ENCODE data around the gene MYO9A. TPM values are rescaled to one million over a fixed set of nuclear protein-coding genes. Genes with fewer than 3 reads are reported as not detected.
"Not testable (repeated sequence)": the region's sequence is repeated elsewhere in the genome, so short reads cannot be mapped to it uniquely, and the experiment has no call there.

The MYO9A gene
- total and polyA plus RNA-seq, 5 donors from 2014 or later: 8.3 to 32.3 (median 11.5) TPM

DNA sequence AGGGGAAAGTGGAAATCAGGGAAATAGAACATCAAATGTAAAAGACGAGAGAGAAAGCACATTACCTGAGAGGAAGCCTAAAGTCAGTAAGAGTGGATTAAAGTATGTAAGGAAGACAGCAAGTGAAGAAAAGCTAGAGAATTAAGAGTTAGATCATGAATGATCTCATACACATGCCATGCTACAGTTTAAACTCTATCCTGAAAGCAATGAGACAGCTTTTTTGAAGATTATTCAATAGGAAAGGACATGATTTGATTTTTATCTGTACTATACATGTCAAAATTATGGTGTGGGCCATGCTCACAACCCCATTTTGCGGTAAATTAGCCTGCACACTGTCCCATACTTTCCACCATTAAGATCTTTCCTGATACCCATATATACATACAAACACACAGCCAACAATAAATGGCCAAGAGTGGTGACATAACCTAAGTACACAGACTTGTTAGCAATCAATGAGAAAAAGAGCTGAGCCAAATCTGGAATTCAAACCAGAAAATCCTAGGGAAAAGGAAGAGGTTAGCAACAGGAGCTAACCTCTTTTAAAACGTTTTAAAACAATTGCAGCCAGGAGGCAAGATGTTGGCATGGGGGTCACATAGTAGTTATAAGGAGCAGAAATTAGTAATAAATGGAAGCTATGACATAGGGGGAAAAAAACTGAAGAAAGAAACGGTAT, 4.5 kb downstream of the MYO9A start:
- Histone ChIP-seq H3K27ac (ENCODE audit: insufficient read depth, low read length, poor library complexity, severe bottlenecking) (no peak overlapping the region), H3K9me3 (ENCODE audit: control insufficient read depth in 2 of 2, low read length in 2 of 2) (no peaks in the 10 kb centered on the region), H3K4me3 (ENCODE audit: low read depth, low read length) (no peak overlapping the region), H3K27me3 (ENCODE audit: control insufficient read depth, insufficient read depth, low read length) (no peaks in the 10 kb centered on the region), H3K36me3 (ENCODE audit: control insufficient read depth, insufficient read depth, low read length) (no peaks in the 10 kb centered on the region), H3K4me1 (ENCODE audit: control insufficient read depth, insufficient read depth, low read length, poor library complexity, severe bottlenecking) (peaks cover 13% of the 10 kb centered on the region)
- DNase-seq: no peak
- Mint-ChIP-seq H3K36me3 (peaks cover 4% of the 10 kb centered on the region), H3K9me3 (peaks cover 0 to 1% (median 0%) of the 10 kb centered on the region in 7 donors), H3K27ac (no peak overlapping the region), H3K27me3 (no peaks in the 10 kb centered on the region), H3K4me1 (peaks cover 16 to 39% (median 33%) of the 10 kb centered on the region in 4 donors), H3K4me3 (peak overlapping the region in 2 of 4 donors; percentile 4 to 76)
- ATAC-seq (ENCODE audit: low read depth in 2 of 2): no peak

DNA sequence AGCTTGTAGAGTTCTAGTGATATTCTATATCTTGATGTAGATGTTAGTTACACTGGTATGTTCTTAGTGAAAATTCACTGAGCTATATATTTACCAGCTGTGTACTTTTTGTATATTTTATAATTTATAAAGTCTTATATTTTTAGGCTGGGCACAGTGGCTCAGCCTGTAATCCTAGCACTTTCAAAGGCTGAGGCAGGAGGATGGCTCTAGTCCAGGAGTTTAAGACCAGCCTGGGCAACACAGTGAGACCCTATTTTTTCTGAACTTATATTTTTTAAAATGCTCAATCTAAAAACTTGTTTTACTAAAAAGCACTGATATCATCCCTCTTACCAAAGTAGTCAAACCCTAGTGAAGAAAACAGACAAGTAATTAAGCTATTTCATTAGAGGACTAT, 5.1 kb downstream of the MYO9A start:
- no peak for DNase-seq
- H3K4me3 Mint-ChIP-seq: peak overlapping the region in 1 of 4 donors; percentile 76
- Histone ChIP-seq H3K9me3 (ENCODE audit: control insufficient read depth in 2 of 2, low read length in 2 of 2) (no peaks in the 10 kb centered on the region), H3K27ac (ENCODE audit: insufficient read depth, low read length, poor library complexity, severe bottlenecking) (no peak overlapping the region), H3K27me3 (ENCODE audit: control insufficient read depth, insufficient read depth, low read length) (no peaks in the 10 kb centered on the region), H3K36me3 (ENCODE audit: control insufficient read depth, insufficient read depth, low read length) (no peaks in the 10 kb centered on the region), H3K4me1 (ENCODE audit: control insufficient read depth, insufficient read depth, low read length, poor library complexity, severe bottlenecking) (peaks cover 13% of the 10 kb centered on the region), H3K4me3 (ENCODE audit: low read depth, low read length) (no peak overlapping the region)
- peaks cover 0 to 1% (median 0%) of the 10 kb centered on the region in 7 donors for H3K9me3 Mint-ChIP-seq
- no peak for ATAC-seq (ENCODE audit: low read depth in 2 of 2)
- no peaks in the 10 kb centered on the region for H3K27me3 Mint-ChIP-seq
- no peak overlapping the region for H3K27ac Mint-ChIP-seq
- peaks cover 16 to 39% (median 35%) of the 10 kb centered on the region in 4 donors for H3K4me1 Mint-ChIP-seq
- peaks cover 7% of the 10 kb centered on the region for H3K36me3 Mint-ChIP-seq

DNA sequence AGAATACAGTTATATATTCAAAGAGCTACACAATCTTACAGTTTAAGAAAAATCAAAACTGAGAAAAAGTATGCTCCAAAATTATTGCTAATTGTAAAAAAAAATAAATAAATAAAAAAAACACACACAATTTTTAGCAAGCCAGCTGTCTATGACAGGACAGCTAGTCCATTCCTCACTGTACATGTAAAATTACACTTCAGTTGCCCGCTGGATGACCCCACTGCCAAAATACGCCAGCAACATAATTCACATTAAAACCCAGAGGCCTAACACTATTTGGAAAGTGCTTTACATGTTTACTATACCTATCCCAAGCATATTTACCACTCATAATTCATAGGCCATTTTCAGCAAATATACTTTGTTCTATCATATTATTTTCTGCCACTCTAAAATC, 5.8 kb downstream of the MYO9A start:
- H3K4me1 Mint-ChIP-seq: peaks cover 16 to 39% (median 34%) of the 10 kb centered on the region in 4 donors
- ATAC-seq (ENCODE audit: low read depth in 2 of 2) (no peak), DNase-seq (no peak)
- Histone ChIP-seq H3K36me3 (ENCODE audit: control insufficient read depth, insufficient read depth, low read length) (no peaks in the 10 kb centered on the region), H3K9me3 (ENCODE audit: control insufficient read depth in 2 of 2, low read length in 2 of 2) (no peaks in the 10 kb centered on the region), H3K27me3 (ENCODE audit: control insufficient read depth, insufficient read depth, low read length) (no peaks in the 10 kb centered on the region), H3K27ac (ENCODE audit: insufficient read depth, low read length, poor library complexity, severe bottlenecking) (no peak overlapping the region), H3K4me3 (ENCODE audit: low read depth, low read length) (no peak overlapping the region), H3K4me1 (ENCODE audit: control insufficient read depth, insufficient read depth, low read length, poor library complexity, severe bottlenecking) (peaks cover 9% of the 10 kb centered on the region)
- no peaks in the 10 kb centered on the region for H3K9me3 Mint-ChIP-seq
- peaks cover 7% of the 10 kb centered on the region for H3K36me3 Mint-ChIP-seq
- H3K27me3 Mint-ChIP-seq: no peaks in the 10 kb centered on the region
- H3K27ac Mint-ChIP-seq: no peak overlapping the region
- no peak overlapping the region for H3K4me3 Mint-ChIP-seq

- Histone ChIP-seq H3K27ac (ENCODE audit: insufficient read depth, low read length, poor library complexity, severe bottlenecking) (no peak overlapping the region), H3K4me1 (ENCODE audit: control insufficient read depth, insufficient read depth, low read length, poor library complexity, severe bottlenecking) (no peaks in the 10 kb centered on the region), H3K9me3 (ENCODE audit: control insufficient read depth in 2 of 2, low read length in 2 of 2) (no peaks in the 10 kb centered on the region), H3K27me3 (ENCODE audit: control insufficient read depth, insufficient read depth, low read length) (no peaks in the 10 kb centered on the region), H3K36me3 (ENCODE audit: control insufficient read depth, insufficient read depth, low read length) (no peaks in the 10 kb centered on the region), H3K4me3 (ENCODE audit: low read depth, low read length) (no peak overlapping the region)
- Mint-ChIP-seq H3K27me3 (no peaks in the 10 kb centered on the region), H3K27ac (no peak overlapping the region), H3K9me3 (no peaks in the 10 kb centered on the region), H3K4me1 (peaks cover 5 to 28% (median 19%) of the 10 kb centered on the region in 4 donors), H3K4me3 (no peak overlapping the region), H3K36me3 (peaks cover 7% of the 10 kb centered on the region)
- ATAC-seq (ENCODE audit: low read depth in 2 of 2) (no peak), DNase-seq (no peak)
These were observed 7.6 kb downstream of the MYO9A start for GRCh38 chr15:72110355-72110754.

DNA sequence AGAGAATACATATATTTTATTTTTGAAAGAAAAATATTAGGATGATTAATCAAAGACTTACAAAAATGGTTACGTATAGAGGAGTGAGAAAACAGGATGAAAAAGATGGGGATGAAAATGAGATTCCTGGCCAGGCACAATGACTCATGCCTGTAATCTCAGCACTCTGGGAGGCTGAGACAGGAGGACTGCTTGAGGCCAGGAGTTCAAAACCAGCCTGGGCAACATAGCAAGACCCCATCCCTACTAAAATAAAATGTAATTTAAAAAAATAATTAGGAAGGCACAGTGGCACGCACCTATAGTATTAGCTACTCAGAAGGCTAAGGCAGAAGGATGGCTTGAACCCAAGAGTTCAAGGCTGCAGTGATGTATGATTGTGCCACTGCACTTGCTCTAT, 11.9 kb downstream of the MYO9A start:
- H3K36me3 ChIP-seq (ENCODE audit: control insufficient read depth, insufficient read depth, low read length): no peaks in the 10 kb centered on the region
- Mint-ChIP-seq H3K4me1 (peaks cover 5 to 19% (median 15%) of the 10 kb centered on the region in 4 donors), H3K4me3 (no peak overlapping the region), H3K36me3 (peaks cover 7% of the 10 kb centered on the region), H3K27ac (no peak overlapping the region), H3K27me3 (no peaks in the 10 kb centered on the region), H3K9me3 (no peaks in the 10 kb centered on the region)
- no peak for ATAC-seq (ENCODE audit: low read depth in 2 of 2)
- no peak for DNase-seq
- H3K4me1 ChIP-seq (ENCODE audit: control insufficient read depth, insufficient read depth, low read length, poor library complexity, severe bottlenecking): no peaks in the 10 kb centered on the region
- H3K9me3 ChIP-seq (ENCODE audit: control insufficient read depth in 2 of 2, low read length in 2 of 2): no peaks in the 10 kb centered on the region
- H3K4me3 ChIP-seq (ENCODE audit: low read depth, low read length): no peak overlapping the region
- H3K27ac ChIP-seq (ENCODE audit: insufficient read depth, low read length, poor library complexity, severe bottlenecking): no peak overlapping the region
- H3K27me3 ChIP-seq (ENCODE audit: control insufficient read depth, insufficient read depth, low read length): no peaks in the 10 kb centered on the region

GRCh38 chr15:72105111-72105510, 12.8 kb downstream of the MYO9A start:
- H3K27me3 ChIP-seq (ENCODE audit: control insufficient read depth, insufficient read depth, low read length): no peaks in the 10 kb centered on the region
- DNase-seq: no peak
- Mint-ChIP-seq H3K36me3 (peaks cover 3% of the 10 kb centered on the region), H3K4me3 (no peak overlapping the region), H3K9me3 (no peaks in the 10 kb centered on the region), H3K27ac (no peak overlapping the region), H3K4me1 (peaks cover 0 to 15% (median 12%) of the 10 kb centered on the region in 4 donors), H3K27me3 (no peaks in the 10 kb centered on the region)
- H3K27ac ChIP-seq (ENCODE audit: insufficient read depth, low read length, poor library complexity, severe bottlenecking): no peak overlapping the region
- H3K9me3 ChIP-seq (ENCODE audit: control insufficient read depth in 2 of 2, low read length in 2 of 2): no peaks in the 10 kb centered on the region
- H3K4me1 ChIP-seq (ENCODE audit: control insufficient read depth, insufficient read depth, low read length, poor library complexity, severe bottlenecking): no peaks in the 10 kb centered on the region
- H3K4me3 ChIP-seq (ENCODE audit: low read depth, low read length): no peak overlapping the region
- H3K36me3 ChIP-seq (ENCODE audit: control insufficient read depth, insufficient read depth, low read length): no peaks in the 10 kb centered on the region
- ATAC-seq (ENCODE audit: low read depth in 2 of 2): no peak

DNA sequence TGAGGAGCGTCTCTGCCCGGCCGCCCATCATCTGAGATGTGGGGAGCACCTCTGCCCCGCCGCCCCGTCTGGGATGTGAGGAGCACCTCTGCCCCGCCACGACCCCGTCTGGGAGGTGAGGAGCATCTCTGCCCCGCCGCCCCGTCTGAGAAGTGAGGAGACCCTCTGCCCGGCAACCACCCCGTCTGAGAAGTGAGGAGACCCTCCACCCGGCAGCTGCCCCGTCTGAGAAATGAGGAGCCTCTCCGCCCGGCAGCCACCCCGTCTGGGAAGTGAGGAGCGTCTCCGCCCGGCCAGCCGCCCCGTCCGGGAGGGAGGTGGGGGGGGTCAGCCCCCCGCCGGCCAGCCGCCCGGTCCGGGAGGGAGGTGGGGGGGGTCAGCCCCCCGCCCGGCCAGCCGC, 17.4 kb downstream of the MYO9A start:
- H3K4me1 Mint-ChIP-seq: peaks cover 5 to 17% (median 11%) of the 10 kb centered on the region in 4 donors
- not testable (repeated sequence) for H3K4me3 ChIP-seq (ENCODE audit: low read depth, low read length); H3K27me3 ChIP-seq (ENCODE audit: control insufficient read depth, insufficient read depth, low read length); H3K27ac Mint-ChIP-seq; H3K4me3 Mint-ChIP-seq; H3K27me3 Mint-ChIP-seq; H3K36me3 Mint-ChIP-seq; H3K9me3 Mint-ChIP-seq; H3K4me1 ChIP-seq (ENCODE audit: control insufficient read depth, insufficient read depth, low read length, poor library complexity, severe bottlenecking); DNase-seq; ATAC-seq (ENCODE audit: low read depth in 2 of 2); H3K36me3 ChIP-seq (ENCODE audit: control insufficient read depth, insufficient read depth, low read length); H3K9me3 ChIP-seq (ENCODE audit: control insufficient read depth in 2 of 2, low read length in 2 of 2); H3K27ac ChIP-seq (ENCODE audit: insufficient read depth, low read length, poor library complexity, severe bottlenecking)

DNA sequence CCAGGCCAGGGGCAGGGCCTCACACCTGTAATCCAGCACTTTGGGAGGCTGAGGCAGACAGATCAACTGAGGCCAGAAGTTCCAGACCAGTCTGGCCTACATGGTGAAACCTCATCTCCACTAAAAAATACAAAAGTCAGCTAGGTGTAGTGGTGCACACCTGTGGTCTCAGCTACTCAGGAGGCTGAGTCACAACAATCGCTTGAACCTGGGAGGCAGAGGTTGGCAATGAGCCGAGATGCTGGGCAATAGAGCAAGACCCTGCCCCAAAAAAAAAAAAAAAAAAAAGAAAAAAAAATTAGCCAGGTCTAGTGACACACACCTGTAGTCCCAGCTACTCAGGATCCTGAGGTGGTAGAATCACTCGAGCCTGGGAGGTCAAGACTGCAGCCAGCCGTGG, 18.8 kb downstream of the MYO9A start:
- no peak overlapping the region for H3K4me3 Mint-ChIP-seq
- H3K27me3 Mint-ChIP-seq: no peaks in the 10 kb centered on the region
- H3K4me1 ChIP-seq (ENCODE audit: control insufficient read depth, insufficient read depth, low read length, poor library complexity, severe bottlenecking): no peaks in the 10 kb centered on the region
- H3K27me3 ChIP-seq (ENCODE audit: control insufficient read depth, insufficient read depth, low read length): no peaks in the 10 kb centered on the region
- no peaks in the 10 kb centered on the region for H3K9me3 ChIP-seq (ENCODE audit: control insufficient read depth in 2 of 2, low read length in 2 of 2)
- H3K36me3 Mint-ChIP-seq: peaks cover 9% of the 10 kb centered on the region
- H3K4me3 ChIP-seq (ENCODE audit: low read depth, low read length): no peak overlapping the region
- H3K27ac ChIP-seq (ENCODE audit: insufficient read depth, low read length, poor library complexity, severe bottlenecking): no peak overlapping the region
- H3K36me3 ChIP-seq (ENCODE audit: control insufficient read depth, insufficient read depth, low read length): no peaks in the 10 kb centered on the region
- no peak overlapping the region for H3K27ac Mint-ChIP-seq
- ATAC-seq (ENCODE audit: low read depth in 2 of 2) (no peak), DNase-seq (no peak)
- no peaks in the 10 kb centered on the region for H3K9me3 Mint-ChIP-seq
- H3K4me1 Mint-ChIP-seq: peaks cover 5 to 12% (median 7%) of the 10 kb centered on the region in 4 donors
